H1 (cell line): ENCODE results near the gene MTNR1A. TPM values are rescaled to one million over a fixed set of nuclear protein-coding genes. Genes with fewer than 3 reads are reported as not detected.

Experiments
- CTCF ChIA-PET: fragments of 300-600 bp; sonication (Branson Sonifier 250); formaldehyde crosslinking; loops from one replicate; lab custom pipeline; 2021; ENCODE audit not compliant: partially characterized antibody; lab: Charles Lee
- POLR2A ChIA-PET: fragments of 300-600 bp; sonication (Branson Sonifier 250); formaldehyde crosslinking; loops from one replicate; lab custom pipeline; 2021; ENCODE audit warnings: inconsistent platforms; ENCODE audit not compliant: partially characterized antibody; lab: Charles Lee
- DNase-seq, 2 experiments: peaks; one replicate each; pipeline versions ENCODE4 v3.0.0 to v3.0.0-alpha.2; 2010 to 2022; ENCODE audit warnings: low spot score in 2 of 2, low read depth in 1 of 2, mixed read lengths in 1 of 2
- FAIRE-seq: peaks from 2 replicates; lab custom pipeline; 2011; peaks lifted over from hg19 to GRCh38; lab: Jason Lieb, UNC
- H2AFZ ChIP-seq: 2 replicates; pipeline ENCODE4 v1.8.1; 2012; ENCODE audit warnings: low read length, inconsistent platforms
- H2AK5ac ChIP-seq: 2 replicates; pipeline ENCODE4 v1.6.1; 2013; ENCODE audit warnings: low read depth, low read length
- H2BK120ac ChIP-seq: replicated peaks from 2 replicates; pipeline ENCODE3; 2013; ENCODE audit warnings: low read depth, low read length, inconsistent platforms
- H2BK12ac ChIP-seq: 2 replicates; pipeline ENCODE4 v1.6.1; 2013; ENCODE audit warnings: low read depth, low read length
- H2BK15ac ChIP-seq: 2 replicates; pipeline ENCODE4 v1.6.1; 2013; ENCODE audit warnings: low read length
- H2BK20ac ChIP-seq: 2 replicates; pipeline ENCODE4 v1.6.1; 2013; ENCODE audit warnings: low read length
- H2BK5ac ChIP-seq: 2 replicates; pipeline ENCODE4 v1.6.1; 2013; ENCODE audit warnings: low read depth, low read length
- H3K14ac ChIP-seq: 2 replicates; pipeline ENCODE4 v1.6.1; 2013; ENCODE audit warnings: inconsistent platforms; ENCODE audit not compliant: insufficient read length
- H3K18ac ChIP-seq: 2 replicates; pipeline ENCODE4 v1.6.1; 2013; ENCODE audit warnings: low read length; ENCODE audit errors: extremely low read depth
- H3K23ac ChIP-seq: 2 replicates; pipeline ENCODE4 v1.6.1; 2013; ENCODE audit warnings: inconsistent platforms; ENCODE audit not compliant: insufficient read length
- H3K23me2 ChIP-seq: 2 replicates; pipeline ENCODE4 v1.6.1; 2013; ENCODE audit warnings: low read depth, low read length
- H3K27ac ChIP-seq: 2 replicates; pipeline ENCODE4 v1.6.1; 2011; ENCODE audit warnings: low read depth, low read length, inconsistent platforms
- H3K27me3 ChIP-seq, 4 experiments: replicated peaks in 1 of 4; 1 replicate in 1 of 4; 2 replicates in 3 of 4; pipeline versions ENCODE4 v1.6.1 to v1.8.1; 2011 to 2013; ENCODE audit warnings: low read length in 3 of 4, mild to moderate bottlenecking in 3 of 4, inconsistent platforms in 2 of 4, mixed read lengths in 2 of 4, moderate library complexity in 1 of 4; ENCODE audit not compliant: control insufficient read depth in 3 of 4, insufficient read depth in 3 of 4; ENCODE audit errors: extremely low read depth in 1 of 4
- H3K36me3 ChIP-seq, 4 experiments: 2 replicates each; pipeline versions ENCODE4 v1.6.1 to v1.8.1; 2011 to 2013; ENCODE audit warnings: mild to moderate bottlenecking in 4 of 4, low read length in 3 of 4, moderate library complexity in 2 of 4, control low read depth in 1 of 4, inconsistent platforms in 1 of 4; ENCODE audit not compliant: insufficient read depth in 4 of 4, control insufficient read depth in 2 of 4
- H3K4ac ChIP-seq: replicated peaks from 2 replicates; pipeline ENCODE3; 2013; ENCODE audit warnings: low read length, low read depth, mixed read lengths, inconsistent platforms; ENCODE audit not compliant: insufficient read length
- H3K4me1 ChIP-seq, 4 experiments: replicated peaks in 1 of 4; 1 replicate in 1 of 4; 2 replicates in 3 of 4; pipeline versions ENCODE4 v1.6.1 to v1.8.1; 2011 to 2013; ENCODE audit warnings: low read length in 3 of 4, inconsistent platforms in 2 of 4, mixed read lengths in 1 of 4; ENCODE audit not compliant: insufficient read depth in 4 of 4, control insufficient read depth in 3 of 4
- H3K4me2 ChIP-seq, 2 experiments: 2 replicates each; pipeline versions ENCODE4 v1.6.1 to v1.8.1; 2011 to 2013; ENCODE audit warnings: low read depth in 2 of 2, low read length in 2 of 2, control low read depth in 1 of 2, inconsistent platforms in 1 of 2, mild to moderate bottlenecking in 1 of 2; ENCODE audit not compliant: insufficient read depth in 1 of 2
- H3K4me3 ChIP-seq, 4 experiments: fragments of 200-600, 300-600 bp in 1 of 4; sonication (generic), shearing (Covaris generic), sonication (Bioruptor Twin) in 1 of 4; 2 replicates each; pipeline versions ENCODE4 v1.5.1 to v1.8.1; 2011 to 2016; ENCODE audit warnings: low read length in 4 of 4, low read depth in 3 of 4, control low read depth in 2 of 4, inconsistent platforms in 2 of 4, mild to moderate bottlenecking in 2 of 4, mixed read lengths in 1 of 4, moderate library complexity in 1 of 4; ENCODE audit not compliant: insufficient read depth in 2 of 4; ENCODE audit errors: extremely low read depth in 1 of 4
- H3K56ac ChIP-seq: replicated peaks from 2 replicates; pipeline ENCODE3; 2013; ENCODE audit warnings: low read depth, mild to moderate bottlenecking, mixed read lengths, low read length, inconsistent platforms; ENCODE audit not compliant: insufficient read length
- H3K79me1 ChIP-seq: 2 replicates; pipeline ENCODE4 v1.6.1; 2013; ENCODE audit warnings: low read depth, low read length, control low read depth
- H3K79me2 ChIP-seq, 2 experiments: 2 replicates each; pipeline versions ENCODE4 v1.6.1 to v1.8.1; 2012 to 2013; ENCODE audit warnings: low read length in 2 of 2, mild to moderate bottlenecking in 2 of 2, inconsistent platforms in 1 of 2; ENCODE audit not compliant: insufficient read depth in 2 of 2, control insufficient read depth in 1 of 2
- H3K9ac ChIP-seq, 4 experiments: replicated peaks in 1 of 4; 1 replicate in 1 of 4; 2 replicates in 3 of 4; pipeline versions ENCODE4 v1.6.1 to v1.8.1; 2011 to 2013; ENCODE audit warnings: low read depth in 3 of 4, low read length in 3 of 4, control low read depth in 2 of 4, mild to moderate bottlenecking in 2 of 4, moderate library complexity in 2 of 4, inconsistent platforms in 1 of 4; ENCODE audit errors: extremely low read depth in 1 of 4
- H3K9me3 ChIP-seq, 2 experiments: 2 replicates each; pipeline versions ENCODE4 v1.6.1 to v1.8.1; 2012 to 2013; ENCODE audit warnings: mild to moderate bottlenecking in 2 of 2, moderate library complexity in 2 of 2, control low read depth in 1 of 2, inconsistent platforms in 1 of 2, low read depth in 1 of 2, low read length in 1 of 2, mixed read lengths in 1 of 2; ENCODE audit not compliant: insufficient read depth in 2 of 2
- H4K20me1 ChIP-seq, 2 experiments: replicated peaks in 1 of 2; 2 replicates each; pipeline versions ENCODE3 to v1.8.1; 2011 to 2013; ENCODE audit warnings: inconsistent platforms in 2 of 2, low read length in 2 of 2, mild to moderate bottlenecking in 1 of 2; ENCODE audit not compliant: insufficient read depth in 2 of 2, control insufficient read depth in 1 of 2
- H4K5ac ChIP-seq: 2 replicates; pipeline ENCODE4 v1.6.1; 2013; ENCODE audit warnings: low read length, low read depth, mixed read lengths, inconsistent platforms; ENCODE audit not compliant: insufficient read length
- H4K8ac ChIP-seq: 2 replicates; pipeline ENCODE4 v1.8.0; 2013; ENCODE audit warnings: mild to moderate bottlenecking, moderate library complexity, low read length, inconsistent platforms; ENCODE audit not compliant: insufficient read depth; ENCODE audit errors: extremely low read depth
- H4K91ac ChIP-seq: replicated peaks from 2 replicates; pipeline ENCODE3; 2013; ENCODE audit warnings: low read length, mixed read lengths, inconsistent platforms; ENCODE audit not compliant: insufficient read length
- CEBPB ChIP-seq: IDR thresholded peaks from 2 replicates; pipeline ENCODE4 v1.6.1; 2012; ENCODE audit warnings: low read depth, low read length
- MAFK ChIP-seq: IDR thresholded peaks from 2 replicates; pipeline ENCODE4 v1.6.1; 2012; ENCODE audit warnings: low read depth, mild to moderate bottlenecking, improper control_type of control experiment, low read length
- MAX ChIP-seq: IDR thresholded peaks from 2 replicates; pipeline ENCODE4 v1.6.1; 2012; ENCODE audit warnings: inconsistent platforms
- PHF8 ChIP-seq: fragments of 200-600 bp; sonication (generic); conservative IDR thresholded peaks from 2 replicates; pipeline ENCODE4 v1.7.1; 2012; ENCODE audit warnings: low read depth, mild to moderate bottlenecking, inconsistent platforms, low read length, moderate library complexity
- SP2 ChIP-seq: IDR thresholded peaks from 2 replicates; pipeline ENCODE4 v1.6.1; 2012; ENCODE audit warnings: mild to moderate bottlenecking, low read length, inconsistent platforms
- WGBS, 2 experiments: shearing (Covaris generic) in 1 of 2; methylation state at CpG; one replicate each; pipeline versions ENCODE4 v1.1.6 to v1.1.7; 2013 to 2015; ENCODE audit warnings: low lambda C conversion rate in 2 of 2, mixed read lengths in 2 of 2, inconsistent platforms in 1 of 2, low coverage in 1 of 2, missing lambda C conversion rate in 1 of 2; ENCODE audit not compliant: insufficient replicate concordance in 2 of 2, insufficient coverage in 1 of 2, insufficient read length in 1 of 2; ENCODE audit errors: extremely low coverage in 1 of 2, missing lambda C conversion rate in 1 of 2; 5-methylcytosine and 5-hydroxymethylcytosine counted together
- polyA plus RNA-seq, 7 experiments: library from polyadenylated mRNA; depleted of rRNA in 3 of 7; stranded (reverse) in 5 of 7; unstranded in 2 of 7; fragments of >200 nt in 5 of 7; fragments of 200-250 nt in 2 of 7; gene quantifications; 1 replicate in 5 of 7; 2 replicates in 1 of 7; 4 replicates in 1 of 7; pipeline versions ENCODE4 v1.2.1 to v1.2.3, GENCODE V29; 2011 to 2013; ENCODE audit warnings: missing spikeins in 2 of 7, mixed read lengths in 2 of 7
- total RNA-seq: library from RNA; stranded (reverse); fragmentation: NEBNext Ultra II Directional; extraction: Animal tissue kit (Norgen Biotek cat#: 25700); gene quantifications from 2 replicates; pipeline ENCODE4 v1.2.1, GENCODE V29; 2021

The MTNR1A gene
- total and polyA plus RNA-seq, 2 of the 8 experiments (the other 6 are each of a cell fraction or from before 2014, with no cell fraction given), result 0.45 to 1.0 TPM

DNA sequence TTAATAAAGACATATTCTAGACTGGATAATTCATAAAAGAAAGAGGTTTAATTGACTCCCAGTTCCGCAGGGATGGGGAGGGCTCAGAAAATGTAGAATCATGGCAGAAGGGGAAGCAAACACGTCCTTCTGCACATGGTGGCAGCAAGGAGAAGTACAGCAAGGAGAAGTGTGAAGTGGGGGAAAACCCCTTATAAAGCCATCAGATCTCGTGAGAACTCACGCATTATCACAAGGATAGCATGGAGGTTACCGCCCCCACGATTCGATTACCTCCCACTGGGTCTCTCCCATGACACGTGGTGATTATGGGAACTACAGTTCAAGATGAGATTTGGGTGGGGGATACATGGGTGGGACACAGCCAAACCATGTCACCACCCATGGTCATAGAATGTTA is 58.3 kb downstream of the MTNR1A start:
- Histone ChIP-seq H4K8ac (no peak overlapping the region), H3K23me2 (no peaks in the 10 kb centered on the region), H4K20me1 (no peaks in the 10 kb centered on the region), H2BK120ac (no peak overlapping the region), H2AK5ac (no peak overlapping the region), H3K36me3 (no peaks in the 10 kb centered on the region), H3K4ac (no peak overlapping the region), H3K4me1 (peaks cover 0 to 2% (median 0%) of the 10 kb centered on the region in 4 experiments; a peak in 1 of 7 replicates), H3K9ac (no peak overlapping the region), H3K9me3 (peaks cover 3 to 8% of the 10 kb centered on the region in 2 experiments; a peak in 2 of 4 replicates), H2AFZ (no peak overlapping the region), H3K4me2 (no peak overlapping the region), H3K56ac (no peak overlapping the region), H2BK15ac (no peak overlapping the region), H2BK5ac (no peak overlapping the region), H2BK12ac (no peak overlapping the region), H3K79me2 (no peaks in the 10 kb centered on the region), H3K79me1 (no peaks in the 10 kb centered on the region), H3K18ac (no peak overlapping the region), H2BK20ac (no peak overlapping the region), H3K27me3 (no peaks in the 10 kb centered on the region), H3K23ac (no peak overlapping the region), H4K91ac (no peak overlapping the region), H3K27ac (no peak overlapping the region), H3K14ac (no peak overlapping the region), H4K5ac (no peak overlapping the region), H3K4me3 (no peak overlapping the region)
- FAIRE-seq (no peak), DNase-seq (no peak)
- TF ChIP-seq PHF8 (no peak), MAFK (no peak), MAX (no peak), SP2 (no peak), CEBPB (no peak)
- ChIA-PET CTCF (no interaction called here), POLR2A (no interaction called here)
- WGBS, 2 experiments, result 95% methylated on average over 8 of the region's 8 CpGs; no CpG with 5 or more reads in 1 of the 2 experiments
